ENCODE results near the gene DNAH2. TPM values are rescaled to one million over a fixed set of nuclear protein-coding genes. Genes with fewer than 3 reads are reported as not detected.

Gene DNAH2
- total and polyA plus RNA-seq, 2 experiments from 2014 or later: 0.38 TPM; not detected in 1

- no peaks in the 10 kb centered on the region for H3K9me2 ChIP-seq (ENCODE audit: insufficient read depth)
- DNase-seq (ENCODE audit: low spot score) (peak; percentile 28), ATAC-seq (no peak)
- H3K27ac ChIP-seq (ENCODE audit: low read depth): no peak overlapping the region
- H3K4me1 Mint-ChIP-seq: peaks cover 37% of the 10 kb centered on the region
- H3K4me3 ChIP-seq: no peak overlapping the region
- no peaks in the 10 kb centered on the region for H3K9me3 Mint-ChIP-seq
- no peaks in the 10 kb centered on the region for H3K79me2 ChIP-seq (replicated peaks; ENCODE audit: insufficient read depth)
- no peak overlapping the region for H3K4me2 ChIP-seq
- H3K36me3 Mint-ChIP-seq (ENCODE audit: low read depth): no peaks in the 10 kb centered on the region
- H4K20me1 ChIP-seq (replicated peaks; ENCODE audit: insufficient read depth): no peaks in the 10 kb centered on the region
- H3F3A ChIP-seq (replicated peaks; ENCODE audit: low read depth): 0 out of 2 replicates have a peak, but pooled peaks cover 3% of the 10 kb centered on the region
- no peak overlapping the region for H3K27ac Mint-ChIP-seq
- H3K4me1 ChIP-seq (ENCODE audit: insufficient read depth): peaks cover 26% of the 10 kb centered on the region
- peaks cover 21% of the 10 kb centered on the region for H3K27me3 ChIP-seq (ENCODE audit: insufficient read depth)
- H3K36me3 ChIP-seq (ENCODE audit: insufficient read depth): no peaks in the 10 kb centered on the region
- H3K27me3 Mint-ChIP-seq (ENCODE audit: insufficient read depth, low read depth, poor library complexity): peaks cover 23% of the 10 kb centered on the region
- no peak overlapping the region for H2AFZ ChIP-seq
- TF ChIP-seq EZH2 (IDR thresholded peaks at IDR 0.05; ENCODE audit: low read depth, unreplicated experiment) (no peak), ZNF331 (CRISPR knock-in tag; IDR thresholded peaks at IDR 0.05; ENCODE audit: low read depth) (no peak), CREB1 (CRISPR knock-in tag; IDR thresholded peaks at IDR 0.05; ENCODE audit: low read depth) (no peak), NANOG (IDR thresholded peaks at IDR 0.05; ENCODE audit: borderline replicate concordance) (no peak), CTCF (conservative IDR thresholded peaks at IDR 0.05; ENCODE audit: low read depth in 2 of 2) (no peak), ZNF114 (CRISPR knock-in tag; IDR thresholded peaks at IDR 0.05) (no peak), JUNB (IDR thresholded peaks at IDR 0.05; ENCODE audit: unreplicated experiment) (no peak), STAT1 (IDR thresholded peaks at IDR 0.05; ENCODE audit: unreplicated experiment) (no peak), POLR2AphosphoS5 (IDR thresholded peaks at IDR 0.05; ENCODE audit: low read depth) (no peak), REST (IDR thresholded peaks at IDR 0.05; ENCODE audit: unreplicated experiment) (no peak)
- no peak overlapping the region; the same call in 2 of the 3 replicates for H3K4me3 Mint-ChIP-seq
Measured at GRCh38 chr17:7720125-7720524, 2.6 kb downstream of the DNAH2 start.

- no peak overlapping the region for H3K27ac Mint-ChIP-seq
- Histone ChIP-seq H3K36me3 (ENCODE audit: insufficient read depth) (no peaks in the 10 kb centered on the region), H2AFZ (no peak overlapping the region), H3K27me3 (ENCODE audit: insufficient read depth) (peaks cover 21% of the 10 kb centered on the region), H3K9me2 (ENCODE audit: insufficient read depth) (no peaks in the 10 kb centered on the region), H3K4me3 (no peak overlapping the region), H3K4me2 (no peak overlapping the region), H3K4me1 (ENCODE audit: insufficient read depth) (peaks cover 14% of the 10 kb centered on the region), H3K27ac (ENCODE audit: low read depth) (no peak overlapping the region), H3F3A (replicated peaks; ENCODE audit: low read depth) (no peaks in the 10 kb centered on the region), H3K79me2 (replicated peaks; ENCODE audit: insufficient read depth) (no peaks in the 10 kb centered on the region), H4K20me1 (replicated peaks; ENCODE audit: insufficient read depth) (no peaks in the 10 kb centered on the region)
- ATAC-seq (no peak), DNase-seq (ENCODE audit: low spot score) (no peak)
- peaks cover 16% of the 10 kb centered on the region for H3K27me3 Mint-ChIP-seq (ENCODE audit: insufficient read depth, low read depth, poor library complexity)
- H3K4me1 Mint-ChIP-seq: peaks cover 22% of the 10 kb centered on the region
- H3K9me3 Mint-ChIP-seq: no peaks in the 10 kb centered on the region
- H3K36me3 Mint-ChIP-seq (ENCODE audit: low read depth): no peaks in the 10 kb centered on the region
- no peak overlapping the region; the same call in 2 of the 3 replicates for H3K4me3 Mint-ChIP-seq
- TF ChIP-seq ZNF462 (CRISPR knock-in tag; IDR thresholded peaks at IDR 0.05): no peak
Measured at GRCh38 chr17:7721612-7722011, 4.1 kb downstream of the DNAH2 start.

Data from GM23338 (cell line).